Dendritic cell treated with granulocyte-macrophage colony-stimulating factor and Interleukin-4, amounts not matched to agents 40 ng/mL and 50 ng/mL, for 4 days (primary cell): Measurements from ENCODE around the gene GCLC.
"Not testable (repeated sequence)": the region's sequence is repeated elsewhere in the genome, so short reads cannot be mapped to it uniquely, and the experiment has no call there.

Source experiments
- H3K27ac Mint-ChIP-seq: one replicate; pipeline ENCODE4 v1.8.0; 2022; ENCODE audit warnings: mild to moderate bottlenecking, mixed read lengths
- H3K27me3 Mint-ChIP-seq: one replicate; pipeline ENCODE4 v1.8.0; 2022; ENCODE audit warnings: mild to moderate bottlenecking, mixed read lengths
- H3K36me3 Mint-ChIP-seq: one replicate; pipeline ENCODE4 v1.8.0; 2022; ENCODE audit warnings: low read depth, mixed read lengths
- H3K4me1 Mint-ChIP-seq: one replicate; pipeline ENCODE4 v1.8.0; 2022; ENCODE audit warnings: low read depth, mixed read lengths
- H3K4me3 Mint-ChIP-seq: one replicate; pipeline ENCODE4 v1.8.0; 2022; ENCODE audit warnings: mild to moderate bottlenecking, moderate library complexity, mixed read lengths
- H3K9me3 Mint-ChIP-seq: one replicate; pipeline ENCODE4 v1.8.0; 2022; ENCODE audit warnings: mixed read lengths
- intact Hi-C: fragments of 100-400 bp; cut with micrococcal nuclease; formaldehyde crosslinking; loops from one replicate; pipeline ENCODE4 v1.15.0; 2022

The GCLC gene

DNA sequence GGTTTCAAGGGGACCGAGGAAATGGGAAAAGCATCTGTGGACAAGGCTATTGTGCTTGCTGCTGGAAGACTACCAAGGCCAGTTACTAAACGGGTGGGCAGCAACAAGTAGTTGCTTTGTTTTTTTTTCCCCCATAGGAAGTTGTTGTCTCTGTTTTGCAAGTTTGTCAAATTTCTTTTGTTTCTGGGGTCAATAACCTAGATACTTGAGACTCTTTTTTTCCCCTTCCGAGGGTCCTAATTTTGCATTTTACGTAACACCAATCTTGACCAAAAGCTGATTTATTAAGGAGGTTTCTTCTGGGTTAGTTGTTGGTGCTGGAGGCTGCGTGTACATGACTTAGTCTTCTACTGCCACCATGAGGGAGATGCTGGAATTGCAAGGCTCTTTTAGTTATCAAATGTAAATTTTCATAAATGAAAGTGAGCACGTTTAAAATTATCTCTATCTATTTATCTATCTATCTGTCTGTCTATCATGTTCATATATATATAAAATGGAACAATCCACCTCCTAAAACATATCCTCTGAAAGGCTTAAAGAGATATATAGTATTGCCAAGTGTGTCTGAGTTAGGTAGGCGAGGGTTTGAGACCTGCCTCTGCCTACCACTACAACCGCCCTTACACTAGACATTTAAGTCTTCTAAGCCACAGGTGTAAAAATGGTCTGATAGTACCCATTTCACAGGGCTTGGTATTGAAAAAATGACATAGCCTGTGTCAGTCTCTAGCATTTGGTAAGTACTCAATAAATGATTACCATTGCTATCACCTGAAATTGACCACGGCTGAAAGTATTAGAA, 60.2 kb downstream of the GCLC start:
- H3K4me3 Mint-ChIP-seq: no peak overlapping the region
- intact Hi-C loops: loop anchor here (1.0 to 10.0 kb wide), 5 partner anchors 47 to 650 kb away; no protein-coding TSS in a partner anchor
- H3K27ac Mint-ChIP-seq: no peak overlapping the region
- no peaks in the 10 kb centered on the region for H3K9me3 Mint-ChIP-seq
- H3K36me3 Mint-ChIP-seq: no peaks in the 10 kb centered on the region
- H3K27me3 Mint-ChIP-seq: peaks cover 15% of the 10 kb centered on the region
- peaks cover 15% of the 10 kb centered on the region for H3K4me1 Mint-ChIP-seq

DNA sequence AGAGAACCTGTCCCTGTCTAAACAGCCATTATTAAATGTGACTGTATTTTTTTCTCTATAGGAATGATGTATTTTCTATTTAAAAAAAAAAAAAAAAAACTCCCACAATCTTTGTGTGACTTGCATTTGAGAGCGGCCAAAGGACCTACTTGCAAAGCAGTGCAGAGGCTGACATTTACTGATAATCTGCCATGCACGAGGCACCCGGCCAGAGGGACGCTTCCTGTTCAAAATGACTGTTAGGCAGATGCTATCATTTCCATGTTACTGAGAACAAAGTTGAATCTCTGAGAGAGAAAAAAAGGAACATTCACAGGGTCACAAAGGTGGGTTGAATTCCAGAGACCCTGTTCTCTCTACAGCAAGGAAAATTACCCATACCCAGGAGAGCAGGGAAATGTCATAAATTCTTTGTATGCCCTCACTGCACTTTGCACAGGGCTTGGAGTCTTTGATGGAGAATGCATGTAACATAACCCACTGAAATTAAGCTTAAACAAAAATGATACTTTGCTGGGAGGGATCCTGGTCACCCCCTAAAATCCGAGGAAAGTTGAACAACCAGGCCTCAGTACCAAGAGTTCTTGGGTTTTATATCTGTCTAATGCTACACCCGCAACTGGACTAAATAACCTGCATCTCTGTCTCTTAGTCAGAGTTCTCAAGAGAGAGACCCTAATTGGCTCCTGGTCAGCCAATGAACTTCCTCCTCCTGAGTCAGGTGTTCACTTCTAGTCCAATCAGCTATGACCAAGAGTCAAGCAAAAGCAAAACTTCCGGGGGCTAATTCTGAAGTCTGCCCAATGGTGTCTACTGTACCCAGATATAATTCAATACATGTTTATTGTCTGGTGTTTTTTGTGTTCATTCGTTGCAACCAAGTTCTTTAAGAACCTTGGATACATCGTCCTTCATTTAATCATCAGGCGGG, 61.2 kb downstream of the GCLC start:
- Mint-ChIP-seq H3K27ac (no peak overlapping the region), H3K4me3 (no peak overlapping the region), H3K4me1 (peaks cover 15% of the 10 kb centered on the region), H3K36me3 (no peaks in the 10 kb centered on the region), H3K27me3 (peaks cover 15% of the 10 kb centered on the region), H3K9me3 (no peaks in the 10 kb centered on the region)
- intact Hi-C loops: loop anchor here (1.0 to 10.0 kb wide), 5 partner anchors 46 to 649 kb away; no protein-coding TSS in a partner anchor

DNA sequence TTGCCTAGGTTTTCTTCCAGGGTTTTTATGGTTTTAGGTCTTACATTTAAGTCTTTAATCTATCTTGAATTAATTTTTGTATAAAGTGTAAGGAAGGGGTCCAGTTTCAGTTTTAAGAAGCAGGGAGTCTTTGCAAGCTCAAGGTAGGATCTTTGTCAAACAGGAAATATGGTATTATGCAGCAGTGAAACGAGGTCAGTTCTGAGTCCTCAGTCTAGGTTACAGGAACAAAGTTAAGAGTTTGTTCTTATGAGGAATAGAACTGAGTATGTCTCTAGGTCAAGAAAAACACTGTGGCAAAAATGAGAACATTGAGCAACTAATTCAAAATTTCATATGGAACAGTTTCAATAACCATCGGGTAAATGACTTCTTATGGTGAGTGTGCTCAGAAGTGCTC, 63.6 kb downstream of the GCLC start:
- intact Hi-C loops: loop anchor here (5.0 to 10.0 kb wide), 4 partner anchors 44 to 647 kb away; no protein-coding TSS in a partner anchor
- no peak overlapping the region for H3K4me3 Mint-ChIP-seq
- no peaks in the 10 kb centered on the region for H3K36me3 Mint-ChIP-seq
- H3K4me1 Mint-ChIP-seq: peaks cover 15% of the 10 kb centered on the region
- no peak overlapping the region for H3K27ac Mint-ChIP-seq
- H3K9me3 Mint-ChIP-seq: no peaks in the 10 kb centered on the region
- peaks cover 5% of the 10 kb centered on the region for H3K27me3 Mint-ChIP-seq

DNA sequence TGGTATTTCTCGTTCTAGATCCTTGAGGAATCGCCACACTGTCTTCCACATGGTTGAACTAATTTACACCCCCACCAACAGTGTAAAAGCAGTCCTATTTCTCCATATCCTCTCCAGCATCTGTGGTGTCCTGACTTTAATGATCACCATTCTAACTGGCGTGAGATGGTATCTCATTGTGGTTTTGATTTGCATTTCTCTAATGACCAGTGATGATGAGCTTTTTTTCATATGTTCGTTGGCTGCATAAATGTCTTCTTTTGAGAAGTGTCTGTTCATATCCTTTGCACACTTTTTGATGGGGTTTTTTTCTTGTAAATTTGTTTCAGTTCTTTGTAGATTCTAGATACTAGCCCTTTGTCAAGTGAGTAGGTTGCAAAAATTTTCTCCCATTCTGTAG, 64.1 kb downstream of the GCLC start:
- not testable (repeated sequence) for H3K4me3 Mint-ChIP-seq, H3K27ac Mint-ChIP-seq, H3K9me3 Mint-ChIP-seq, H3K36me3 Mint-ChIP-seq, H3K27me3 Mint-ChIP-seq
- H3K4me1 Mint-ChIP-seq: peaks cover 15% of the 10 kb centered on the region
- intact Hi-C loops: loop anchor here (5.0 to 10.0 kb wide), 4 partner anchors 43 to 646 kb away; no protein-coding TSS in a partner anchor

DNA sequence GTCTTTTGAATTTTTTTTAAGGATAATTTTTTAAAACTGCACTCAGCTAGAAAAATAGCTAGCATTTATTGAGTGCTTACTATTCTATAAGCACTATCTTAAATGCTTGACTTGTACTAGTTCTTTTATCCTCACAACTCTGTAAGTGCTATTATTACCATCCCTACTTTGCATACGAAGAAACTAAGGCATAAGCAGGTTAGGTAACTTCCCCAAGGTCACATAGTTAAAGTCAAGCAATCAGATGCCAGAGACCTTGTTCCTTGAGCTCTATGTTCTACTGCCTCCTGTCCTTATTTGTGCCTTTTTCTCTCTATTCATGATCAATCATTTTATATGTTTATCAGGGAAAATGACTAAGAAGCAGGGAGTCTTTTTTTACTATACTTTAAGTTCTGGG, 65.0 kb downstream of the GCLC start:
- no peak overlapping the region for H3K27ac Mint-ChIP-seq
- no peak overlapping the region for H3K4me3 Mint-ChIP-seq
- H3K9me3 Mint-ChIP-seq: no peaks in the 10 kb centered on the region
- intact Hi-C loops: loop anchor here (5.0 to 10.0 kb wide), 4 partner anchors 43 to 645 kb away; no protein-coding TSS in a partner anchor
- no peaks in the 10 kb centered on the region for H3K27me3 Mint-ChIP-seq
- no peaks in the 10 kb centered on the region for H3K36me3 Mint-ChIP-seq
- peaks cover 15% of the 10 kb centered on the region for H3K4me1 Mint-ChIP-seq

DNA sequence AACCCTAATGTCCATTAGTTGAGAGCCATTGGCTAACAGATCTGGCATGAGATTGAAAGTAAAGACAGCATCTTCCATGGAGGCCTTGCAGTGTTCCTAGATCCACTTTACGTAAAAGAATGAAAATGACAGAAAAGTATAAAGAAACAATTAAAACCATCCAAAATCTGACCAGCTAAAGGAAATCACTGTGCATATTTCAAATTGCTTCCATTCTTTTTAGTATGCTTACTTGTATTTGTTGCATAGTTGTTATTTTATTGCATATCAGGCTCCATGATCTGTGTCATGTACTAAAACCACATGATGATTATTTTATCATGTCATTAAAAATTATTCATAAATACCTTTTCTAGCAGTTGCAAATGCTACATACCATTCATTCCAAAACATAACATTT, 67.9 kb downstream of the GCLC start:
- H3K36me3 Mint-ChIP-seq: no peaks in the 10 kb centered on the region
- H3K9me3 Mint-ChIP-seq: no peaks in the 10 kb centered on the region
- peaks cover 3% of the 10 kb centered on the region for H3K4me1 Mint-ChIP-seq
- H3K27ac Mint-ChIP-seq: no peak overlapping the region
- H3K27me3 Mint-ChIP-seq: no peaks in the 10 kb centered on the region
- H3K4me3 Mint-ChIP-seq: no peak overlapping the region
- intact Hi-C loops: no loop called here

DNA sequence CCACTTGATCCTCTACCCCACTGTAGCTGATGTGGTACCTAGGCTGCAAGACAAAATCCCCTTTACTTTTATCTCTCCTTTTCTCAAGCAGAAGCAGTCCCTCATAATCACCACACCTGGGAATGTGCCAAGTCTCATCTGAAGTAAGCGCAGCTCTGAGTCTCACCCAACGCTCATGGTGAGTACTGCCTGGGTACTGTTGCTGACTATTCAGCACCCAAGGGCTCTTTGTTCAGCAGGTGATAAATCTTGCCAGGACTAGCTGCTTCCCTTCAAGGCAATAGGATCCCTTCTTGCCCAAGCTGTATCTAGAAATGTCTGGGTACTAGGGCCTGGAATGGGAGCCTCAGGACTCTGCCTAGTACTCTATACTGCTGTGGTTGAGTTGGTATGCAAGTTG, 70.9 kb downstream of the GCLC start:
- no peaks in the 10 kb centered on the region for H3K4me1 Mint-ChIP-seq
- no peak overlapping the region for H3K4me3 Mint-ChIP-seq
- no peaks in the 10 kb centered on the region for H3K27me3 Mint-ChIP-seq
- H3K36me3 Mint-ChIP-seq: no peaks in the 10 kb centered on the region
- no peaks in the 10 kb centered on the region for H3K9me3 Mint-ChIP-seq
- intact Hi-C loops: no loop called here
- no peak overlapping the region for H3K27ac Mint-ChIP-seq

DNA sequence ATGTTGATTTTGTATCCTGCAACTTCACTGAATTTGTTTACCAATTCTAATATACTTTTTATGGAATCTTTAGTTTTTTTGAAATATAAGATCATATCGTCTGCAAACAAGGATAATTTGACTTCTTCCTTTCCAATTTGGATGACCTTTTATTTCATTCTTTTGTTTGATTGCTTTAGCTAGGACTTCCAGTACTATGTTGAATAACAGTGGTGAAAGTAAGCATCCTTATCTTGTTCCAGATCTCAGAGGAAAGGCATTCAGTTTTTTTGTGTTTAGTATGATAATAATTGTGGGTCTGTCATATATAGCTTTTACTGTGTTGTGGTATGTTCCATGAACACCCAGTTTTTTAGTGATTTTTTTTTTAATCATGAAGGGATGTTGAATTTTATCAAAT, 75.7 kb downstream of the GCLC start:
- no peak overlapping the region for H3K4me3 Mint-ChIP-seq
- no peaks in the 10 kb centered on the region for H3K27me3 Mint-ChIP-seq

DNA sequence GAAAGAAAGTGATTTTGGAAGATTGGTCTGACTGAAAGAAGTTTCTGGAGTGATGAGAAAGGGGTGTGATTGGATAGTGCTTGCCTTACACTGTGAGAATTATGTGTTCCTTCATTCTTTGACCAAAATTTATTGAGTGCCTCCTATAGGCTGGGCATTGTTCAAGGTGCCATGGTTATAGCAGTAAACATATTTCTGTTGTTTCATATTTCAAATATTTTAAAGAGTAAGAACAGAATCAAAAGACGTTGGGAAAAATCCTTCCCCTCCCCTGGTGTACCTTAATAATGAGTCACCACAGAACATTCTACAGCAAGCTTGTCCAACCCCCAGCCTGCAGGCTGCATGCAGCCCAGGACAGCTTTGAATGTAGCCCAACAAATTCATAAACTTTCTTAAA, 78.6 kb downstream of the GCLC start:
- Mint-ChIP-seq H3K4me3 (no peak overlapping the region), H3K9me3 (no peaks in the 10 kb centered on the region), H3K27me3 (no peaks in the 10 kb centered on the region), H3K27ac (no peak overlapping the region), H3K36me3 (no peaks in the 10 kb centered on the region), H3K4me1 (peaks cover 40% of the 10 kb centered on the region)
- intact Hi-C loops: no loop called here

More for the DNA sequence above, 75.7 kb downstream of the GCLC start:
- H3K27ac Mint-ChIP-seq: no peak overlapping the region
- no peaks in the 10 kb centered on the region for H3K9me3 Mint-ChIP-seq
- intact Hi-C loops: no loop called here
- no peaks in the 10 kb centered on the region for H3K36me3 Mint-ChIP-seq
- peaks cover 18% of the 10 kb centered on the region for H3K4me1 Mint-ChIP-seq

DNA sequence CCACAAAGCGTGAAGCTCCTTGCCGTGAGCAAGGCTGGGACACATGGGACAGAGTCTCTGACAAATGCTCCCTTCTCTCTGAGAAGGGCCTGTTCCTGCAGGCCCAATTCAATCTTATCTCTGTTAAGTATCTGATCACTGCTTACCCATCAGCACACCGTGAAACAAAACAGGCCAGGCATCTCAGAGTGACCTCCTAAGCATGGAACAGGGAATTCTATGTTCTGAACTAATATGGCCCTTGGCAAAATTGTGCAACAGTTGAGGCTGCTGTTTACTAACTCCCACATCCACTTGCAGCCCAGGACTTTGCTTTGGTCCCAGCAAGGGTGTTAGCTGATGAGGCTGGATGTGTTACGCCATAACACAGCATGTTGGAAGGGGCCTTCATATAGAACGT, 79.2 kb downstream of the GCLC start:
- Mint-ChIP-seq H3K4me3 (no peak overlapping the region), H3K4me1 (peaks cover 44% of the 10 kb centered on the region), H3K9me3 (no peaks in the 10 kb centered on the region), H3K36me3 (no peaks in the 10 kb centered on the region), H3K27me3 (no peaks in the 10 kb centered on the region), H3K27ac (no peak overlapping the region)
- intact Hi-C loops: no loop called here

DNA sequence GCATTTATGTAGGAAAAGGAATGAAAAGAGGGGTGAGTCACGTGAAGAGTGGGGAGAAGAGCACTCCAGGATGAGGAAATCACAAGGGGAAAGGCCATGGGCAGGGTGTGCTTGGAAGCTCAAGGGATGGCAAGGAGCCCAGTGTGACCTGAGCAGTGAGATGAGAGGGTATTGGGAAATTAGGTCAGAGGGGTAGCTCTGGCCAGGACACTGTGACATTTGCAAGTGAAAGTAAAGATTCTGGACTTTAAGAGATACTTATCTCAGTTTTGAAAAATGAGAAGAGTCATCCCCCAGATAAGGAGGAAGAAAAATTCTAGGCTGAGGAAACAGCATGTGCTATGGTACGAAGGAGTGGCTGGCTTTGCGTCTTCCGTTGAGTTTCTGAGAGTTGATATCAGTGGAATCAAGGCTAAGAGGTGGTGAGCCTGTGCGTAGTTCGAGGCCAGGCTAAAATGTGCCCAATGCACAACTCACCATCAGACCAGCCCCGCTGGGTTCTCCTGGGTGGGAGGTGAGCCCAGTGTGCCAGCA, 79.9 kb downstream of the GCLC start:
- Mint-ChIP-seq H3K4me3 (no peak overlapping the region), H3K27ac (no peak overlapping the region), H3K27me3 (no peaks in the 10 kb centered on the region), H3K4me1 (peaks cover 49% of the 10 kb centered on the region), H3K9me3 (no peaks in the 10 kb centered on the region), H3K36me3 (no peaks in the 10 kb centered on the region)
- intact Hi-C loops: no loop called here

DNA sequence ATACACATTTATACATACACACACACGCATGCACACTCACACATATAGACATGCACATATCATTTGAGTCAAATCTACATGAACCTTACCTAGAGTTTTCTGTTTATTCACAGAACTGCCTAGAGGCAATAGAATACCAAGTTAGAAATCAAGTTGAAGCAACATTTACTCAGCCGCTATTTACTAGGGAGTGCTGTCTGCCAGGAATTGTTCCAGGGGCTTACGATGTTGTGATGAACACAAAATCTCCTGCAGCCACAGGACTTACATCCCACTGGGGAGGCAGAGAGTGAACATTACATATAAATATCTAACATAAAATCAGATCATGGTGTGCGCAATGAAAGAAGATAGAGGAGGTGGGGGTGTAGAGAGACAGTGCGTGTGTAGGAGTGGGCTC, 80.4 kb downstream of the GCLC start:
- Mint-ChIP-seq H3K27ac (no peak overlapping the region), H3K4me1 (peaks cover 49% of the 10 kb centered on the region), H3K36me3 (no peaks in the 10 kb centered on the region), H3K9me3 (no peaks in the 10 kb centered on the region), H3K27me3 (no peaks in the 10 kb centered on the region), H3K4me3 (no peak overlapping the region)
- intact Hi-C loops: no loop called here

DNA sequence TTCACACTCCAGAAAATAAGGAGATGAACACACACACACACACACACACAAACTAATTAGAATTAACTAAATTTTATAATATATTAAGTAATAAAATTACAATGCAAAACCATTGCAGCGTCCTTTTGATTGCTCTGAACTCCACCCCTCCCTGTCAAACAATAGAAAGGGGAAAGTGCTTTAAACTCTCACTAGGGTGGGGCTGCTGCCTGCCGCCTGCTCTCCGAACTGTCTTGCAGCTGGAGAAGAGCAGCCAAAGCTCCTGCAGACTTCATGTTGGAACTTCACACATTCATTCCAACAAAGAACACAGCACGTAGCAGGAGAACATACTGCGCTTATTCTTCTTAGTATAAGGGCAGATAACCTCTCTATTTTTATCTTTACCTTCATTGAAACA, 83.2 kb downstream of the GCLC start:
- H3K27ac Mint-ChIP-seq: peak overlapping the region; percentile 51
- no peaks in the 10 kb centered on the region for H3K27me3 Mint-ChIP-seq
- peaks cover 71% of the 10 kb centered on the region for H3K4me1 Mint-ChIP-seq
- intact Hi-C loops: no loop called here
- H3K4me3 Mint-ChIP-seq: no peak overlapping the region
- H3K36me3 Mint-ChIP-seq: no peaks in the 10 kb centered on the region
- no peaks in the 10 kb centered on the region for H3K9me3 Mint-ChIP-seq
